IMR-90 (cell line): Measurements from ENCODE around the gene ZNF358. TPM values are rescaled to one million over a fixed set of nuclear protein-coding genes. Genes with fewer than 3 reads are reported as not detected.

Experiments
- ATAC-seq: fragments of 200-7000 bp; cut with Tn5 transposase; 2 replicates; pipeline ENCODE4 v1.9.1; 2020; ENCODE audit warnings: low read depth, mild to moderate bottlenecking, moderate library complexity
- BruUV-seq: library from RNA; stranded (reverse); fragments of 400-500 nt; replicated peaks from 2 replicates; lab custom pipeline; 2021; lab: Mats Ljungman, UMichigan
- CTCF ChIA-PET: fragments of 300-600 bp; formaldehyde crosslinking; extraction: SDS; loops from one replicate; lab custom pipeline; 2021; ENCODE audit warnings: antibody characterized with exemption; lab: Yijun Ruan, JAX
- POLR2A ChIA-PET: fragments of 300-600 bp; sonication (Branson Sonifier 250); formaldehyde crosslinking; loops from one replicate; lab custom pipeline; 2022; ENCODE audit warnings: antibody characterized with exemption; ENCODE audit not compliant: unreplicated experiment; lab: Charles Lee
- DNase-seq: peaks from one replicate; pipeline ENCODE4 v3.0.0; 2013
- H2AFZ ChIP-seq: replicated peaks from 2 replicates; pipeline ENCODE3; 2013; ENCODE audit warnings: low read length, mild to moderate bottlenecking; ENCODE audit not compliant: poor library complexity
- H2AK5ac ChIP-seq: 2 replicates; pipeline ENCODE4 v1.6.1; 2013; ENCODE audit warnings: low read depth, low read length, inconsistent platforms
- H2AK9ac ChIP-seq: replicated peaks from 2 replicates; pipeline ENCODE3; 2013; ENCODE audit warnings: mild to moderate bottlenecking, low read depth, low read length, moderate library complexity; ENCODE audit not compliant: poor library complexity
- H2BK120ac ChIP-seq: 2 replicates; pipeline ENCODE4 v1.6.1; 2013; ENCODE audit warnings: low read depth, low read length, inconsistent platforms
- H2BK15ac ChIP-seq: 3 replicates; pipeline ENCODE4 v1.6.1; 2013; ENCODE audit warnings: low read depth, low read length, inconsistent platforms
- H2BK20ac ChIP-seq: 2 replicates; pipeline ENCODE4 v1.6.1; 2013; ENCODE audit warnings: low read depth, mild to moderate bottlenecking, inconsistent platforms, low read length, moderate library complexity
- H2BK5ac ChIP-seq: 2 replicates; pipeline ENCODE4 v1.6.1; 2013; ENCODE audit warnings: mild to moderate bottlenecking, low read depth, low read length, inconsistent platforms; ENCODE audit not compliant: poor library complexity, severe bottlenecking
- H3K14ac ChIP-seq: replicated peaks from 2 replicates; pipeline ENCODE4 v1.6.1; 2013; ENCODE audit warnings: low read depth, low read length, inconsistent platforms
- H3K18ac ChIP-seq: 2 replicates; pipeline ENCODE4 v1.6.1; 2013; ENCODE audit warnings: low read depth, low read length, control low read depth
- H3K23ac ChIP-seq: 2 replicates; pipeline ENCODE4 v1.6.1; 2013; ENCODE audit warnings: low read depth, low read length, inconsistent platforms
- H3K27ac ChIP-seq: 2 replicates; pipeline ENCODE4 v1.5.1; 2013; ENCODE audit warnings: mild to moderate bottlenecking, control low read depth, low read length; ENCODE audit not compliant: insufficient read depth
- H3K27me3 ChIP-seq: 2 replicates; pipeline ENCODE4 v1.6.1; 2013; ENCODE audit warnings: low read length; ENCODE audit not compliant: control insufficient read depth, insufficient read depth
- H3K36me3 ChIP-seq: 2 replicates; pipeline ENCODE4 v1.6.1; 2013; ENCODE audit warnings: low read length, mixed read lengths; ENCODE audit not compliant: control insufficient read depth, insufficient read depth
- H3K4ac ChIP-seq: 2 replicates; pipeline ENCODE4 v1.6.1; 2013; ENCODE audit warnings: low read depth, low read length, inconsistent platforms
- H3K4me1 ChIP-seq: 2 replicates; pipeline ENCODE4 v1.6.1; 2013; ENCODE audit warnings: low read length, mixed read lengths; ENCODE audit not compliant: control insufficient read depth, insufficient read depth
- H3K4me2 ChIP-seq: 2 replicates; pipeline ENCODE4 v1.6.1; 2013; ENCODE audit warnings: low read depth, mild to moderate bottlenecking, control low read depth, low read length, moderate library complexity
- H3K4me3 ChIP-seq: 2 replicates; pipeline ENCODE4 v1.5.1; 2013; ENCODE audit warnings: low read depth, mild to moderate bottlenecking, control low read depth, low read length, moderate library complexity; ENCODE audit not compliant: insufficient read depth
- H3K56ac ChIP-seq: 2 replicates; pipeline ENCODE4 v1.6.1; 2013; ENCODE audit warnings: low read length, inconsistent platforms; ENCODE audit not compliant: insufficient read depth; ENCODE audit errors: extremely low read depth
- H3K79me1 ChIP-seq, 2 experiments: 2 replicates each; pipeline ENCODE4 v1.6.1; 2013; ENCODE audit warnings: low read length in 2 of 2, inconsistent platforms in 1 of 2, low read depth in 1 of 2
- H3K9ac ChIP-seq: 2 replicates; pipeline ENCODE4 v1.6.1; 2013; ENCODE audit warnings: low read depth, low read length, control low read depth
- H3K9me1 ChIP-seq: 2 replicates; pipeline ENCODE4 v1.6.1; 2013; ENCODE audit warnings: low read length, inconsistent platforms; ENCODE audit not compliant: insufficient read depth
- H3K9me3 ChIP-seq: 2 replicates; pipeline ENCODE4 v1.6.1; 2013; ENCODE audit warnings: low read length; ENCODE audit not compliant: control insufficient read depth, insufficient read depth
- H4K20me1 ChIP-seq: 2 replicates; pipeline ENCODE4 v1.6.1; 2013; ENCODE audit warnings: low read length, inconsistent platforms; ENCODE audit not compliant: insufficient read depth
- H4K5ac ChIP-seq: 2 replicates; pipeline ENCODE4 v1.6.1; 2013; ENCODE audit warnings: mild to moderate bottlenecking, low read depth, low read length, control low read depth
- H4K8ac ChIP-seq, 2 experiments: 2 replicates each; pipeline ENCODE4 v1.6.1; 2013; ENCODE audit warnings: low read depth in 2 of 2, low read length in 2 of 2, control low read depth in 1 of 2, inconsistent platforms in 1 of 2
- H4K91ac ChIP-seq: 2 replicates; pipeline ENCODE4 v1.6.1; 2013; ENCODE audit warnings: low read depth, low read length, inconsistent platforms; ENCODE audit not compliant: insufficient read depth
- CHD1 ChIP-seq: IDR thresholded peaks from 2 replicates; pipeline ENCODE4 v1.6.1; 2012; ENCODE audit warnings: low read depth, low read length, improper control_type of control experiment
- NFE2L2 ChIP-seq: fragments of 150-350 bp; IDR thresholded peaks from 2 replicates; pipeline ENCODE4 v1.6.1; 2016; ENCODE audit warnings: low read depth, mild to moderate bottlenecking, low read length
- USF2 ChIP-seq: fragments of 150-350 bp; IDR thresholded peaks from 2 replicates; pipeline ENCODE4 v1.6.1; 2017; ENCODE audit warnings: mild to moderate bottlenecking, antibody characterized with exemption, low read length, low read depth
- WGBS, 2 experiments: methylation state at CpG; one replicate each; pipeline versions ENCODE4 v1.1.5 to v1.1.7; 2013; ENCODE audit warnings: missing lambda C conversion rate in 2 of 2; ENCODE audit not compliant: insufficient read length in 1 of 2; ENCODE audit errors: extremely low coverage in 2 of 2; 5-methylcytosine and 5-hydroxymethylcytosine counted together
- dilution Hi-C: fragments of 300-500 bp; cut with HindIII; formaldehyde crosslinking; loops from one replicate; pipeline ENCODE4 v1.14.3; 2018; ENCODE audit warnings: low sequenced_read_pairs; ENCODE audit not compliant: unreplicated experiment
- in situ Hi-C: fragments of 300-500 bp; cut with MboI; formaldehyde crosslinking; loops from 3 replicates; pipeline ENCODE4 v1.14.3; 2019; ENCODE audit warnings: low sequenced_read_pairs, inconsistent platforms, mixed read lengths
- intact Hi-C: fragments of 100-400 bp; cut with micrococcal nuclease; formaldehyde crosslinking; loops from 2 replicates; pipeline ENCODE4 v1.10.0; 2022
- polyA plus RNA-seq, 3 experiments: library from polyadenylated mRNA; depleted of rRNA; stranded (reverse); fragments of >200 nt; gene quantifications; 2 replicates each; pipeline ENCODE4 v1.2.3, GENCODE V29; 2012; ENCODE audit warnings: low replicate concordance in 1 of 3
- total RNA-seq: library from RNA; depleted of rRNA; stranded (reverse); fragments of >200 nt; gene quantifications from 2 replicates; pipeline ENCODE4 v1.2.3, GENCODE V29; 2012

Gene ZNF358
- total and polyA plus RNA-seq, 2 of the 4 experiments (the other 2 are of a cell fraction): 5.4 to 30.7 TPM

- Histone ChIP-seq H2BK5ac (no peak overlapping the region), H3K4me3 (peak overlapping the region; percentile 49), H3K36me3 (no peaks in the 10 kb centered on the region), H4K8ac (no peak overlapping the region), H3K27me3 (peaks cover 28% of the 10 kb centered on the region), H3K56ac (no peak overlapping the region), H4K20me1 (no peaks in the 10 kb centered on the region), H4K91ac (no peak overlapping the region), H3K4me2 (peak overlapping the region; percentile 81), H2AK5ac (no peak overlapping the region), H3K9me3 (no peaks in the 10 kb centered on the region), H3K14ac (no peak overlapping the region), H3K4ac (no peak overlapping the region), H3K9ac (no peak overlapping the region), H2BK20ac (no peak overlapping the region), H2BK15ac (no peak overlapping the region), H3K18ac (no peak overlapping the region), H2BK120ac (no peak overlapping the region), H2AK9ac (peak overlapping the region; percentile 50), H3K4me1 (no peaks in the 10 kb centered on the region), H3K23ac (no peak overlapping the region), H3K27ac (no peak overlapping the region), H2AFZ (peak overlapping the region; percentile 89), H3K9me1 (no peaks in the 10 kb centered on the region), H4K5ac (no peak overlapping the region), H3K79me1 (no peaks in the 10 kb centered on the region)
- POLR2A ChIA-PET: interaction anchor here (0.6 kb wide), 1 partner anchor 23 kb away, joined by 7 read pairs; no protein-coding TSS in a partner anchor
- DNase-seq: peak; percentile 46
- no TSS peak for BruUV-seq
- ATAC-seq: peak; percentile 59
- intact Hi-C loops (no loop called here), dilution Hi-C loops (no loop called here), in situ Hi-C loops (no loop called here)
- TF ChIP-seq CHD1 (no peak), NFE2L2 (no peak), USF2 (no peak)
- whole genome bisulfite sequencing, 2 experiments: 2% methylated on average over 56 of the region's 93 CpGs; no CpG with 5 or more reads in 1 of the 2 experiments
- CTCF ChIA-PET: no interaction called here
Observed at GRCh38 chr19:7500811-7501450, 15.0 kb upstream of the ZNF358 start.
